ENCODE data around the gene ETV3L. TPM values are rescaled to one million over a fixed set of nuclear protein-coding genes. Genes with fewer than 3 reads are reported as not detected.

Gene ETV3L
- total RNA-seq, 1 experiment from 2014 or later, result not detected

DNA sequence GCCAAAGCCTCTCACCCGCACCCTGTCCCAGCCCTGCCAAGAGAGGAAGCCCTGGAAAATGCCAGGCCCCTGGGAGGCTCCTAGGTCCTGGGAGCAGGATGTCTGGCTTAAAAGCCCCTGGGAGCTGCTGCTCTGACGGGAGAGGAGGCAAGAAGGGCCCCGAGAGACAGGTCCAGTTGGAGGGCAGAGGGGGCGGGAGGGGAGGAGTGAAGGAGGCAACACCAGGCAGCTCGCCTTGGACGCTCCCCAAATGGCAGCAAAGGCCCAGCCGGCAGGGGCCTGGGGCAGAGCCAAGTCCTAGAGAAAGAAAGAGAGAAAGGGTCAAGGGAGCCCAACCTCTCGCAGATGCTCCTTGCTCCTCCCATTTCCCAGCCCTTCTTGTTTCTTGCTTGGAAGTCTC, 6.8 kb downstream of the ETV3L start:
- H3K9ac ChIP-seq (ENCODE audit: low read length), result no peak overlapping the region
- no TSS peak for BruUV-seq (replicated peaks)
- no peaks in the 10 kb centered on the region; the same call in 1 of the 2 replicates for H3K9me2 ChIP-seq (ENCODE audit: insufficient read depth)
- intact Hi-C loops (cut with micrococcal nuclease), result loop anchor here (5.0 kb wide), 1 partner anchor 44 kb away; the partner anchor contains the start of gene ETV3
- no peaks in the 10 kb centered on the region for H3K79me2 ChIP-seq (ENCODE audit: insufficient read depth, low read length)
- no peak overlapping the region for H3K4me3 ChIP-seq (replicated peaks in 1 of 2; ENCODE audit: low read depth in 1 of 2, low read length in 2 of 2)
- no peaks in the 10 kb centered on the region for H3K36me3 ChIP-seq (ENCODE audit: control insufficient read depth in 1 of 2, insufficient read depth in 2 of 2, low read length in 2 of 2)
- TF ChIP-seq POLR2AphosphoS5 (IDR thresholded peaks at IDR 0.05; ENCODE audit: low read depth, low read length) (no peak), RAD21 (IDR thresholded peaks at IDR 0.05; ENCODE audit: low read depth) (no peak), REST (IDR thresholded peaks at IDR 0.05; ENCODE audit: low read depth) (no peak), YY1 (IDR thresholded peaks at IDR 0.05; ENCODE audit: extremely low read depth, insufficient replicate concordance, low read depth, low read length) (no peak), EZH2phosphoT487 (IDR thresholded peaks at IDR 0.05; ENCODE audit: borderline replicate concordance) (no peak), SRF (IDR thresholded peaks at IDR 0.05; ENCODE audit: low read depth) (no peak), TCF7L2 (IDR thresholded peaks at IDR 0.05; ENCODE audit: borderline replicate concordance, extremely low read depth, insufficient read depth, insufficient read length) (no peak), ZNF274 (IDR thresholded peaks at IDR 0.05; ENCODE audit: low read depth, low read length) (no peak), EZH2 (IDR thresholded peaks at IDR 0.05) (no peak), JUND (IDR thresholded peaks at IDR 0.05) (no peak), CTCF (IDR thresholded peaks at IDR 0.05 in 2 of 3, conservative IDR thresholded peaks at IDR 0.05 in 1 of 3; ENCODE audit: borderline replicate concordance in 1 of 3, insufficient read depth in 1 of 3, low read depth in 2 of 3, low read length in 2 of 3) (no peak), ZFX (IDR thresholded peaks at IDR 0.05) (no peak)
- TF ChIP-seq, protein P1, sequence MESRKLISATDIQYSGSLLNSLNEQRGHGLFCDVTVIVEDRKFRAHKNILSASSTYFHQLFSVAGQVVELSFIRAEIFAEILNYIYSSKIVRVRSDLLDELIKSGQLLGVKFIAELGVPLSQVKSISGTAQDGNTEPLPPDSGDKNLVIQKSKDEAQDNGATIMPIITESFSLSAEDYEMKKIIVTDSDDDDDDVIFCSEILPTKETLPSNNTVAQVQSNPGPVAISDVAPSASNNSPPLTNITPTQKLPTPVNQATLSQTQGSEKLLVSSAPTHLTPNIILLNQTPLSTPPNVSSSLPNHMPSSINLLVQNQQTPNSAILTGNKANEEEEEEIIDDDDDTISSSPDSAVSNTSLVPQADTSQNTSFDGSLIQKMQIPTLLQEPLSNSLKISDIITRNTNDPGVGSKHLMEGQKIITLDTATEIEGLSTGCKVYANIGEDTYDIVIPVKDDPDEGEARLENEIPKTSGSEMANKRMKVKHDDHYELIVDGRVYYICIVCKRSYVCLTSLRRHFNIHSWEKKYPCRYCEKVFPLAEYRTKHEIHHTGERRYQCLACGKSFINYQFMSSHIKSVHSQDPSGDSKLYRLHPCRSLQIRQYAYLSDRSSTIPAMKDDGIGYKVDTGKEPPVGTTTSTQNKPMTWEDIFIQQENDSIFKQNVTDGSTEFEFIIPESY (IDR thresholded peaks at IDR 0.05; ENCODE audit: extremely low read depth, insufficient replicate concordance, low read length), result no peak
- TF ChIP-seq, protein P2, sequence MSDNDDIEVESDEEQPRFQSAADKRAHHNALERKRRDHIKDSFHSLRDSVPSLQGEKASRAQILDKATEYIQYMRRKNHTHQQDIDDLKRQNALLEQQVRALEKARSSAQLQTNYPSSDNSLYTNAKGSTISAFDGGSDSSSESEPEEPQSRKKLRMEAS (IDR thresholded peaks at IDR 0.05), result no peak
- H3K27me3 ChIP-seq (ENCODE audit: insufficient read depth, low read length), result no peaks in the 10 kb centered on the region
- no peak overlapping the region for H3K4me2 ChIP-seq (ENCODE audit: low read length)
- H3K9me3 ChIP-seq (ENCODE audit: control insufficient read depth in 1 of 2, insufficient read depth in 1 of 2, low read depth in 1 of 2, low read length in 2 of 2), result no peaks in the 10 kb centered on the region
- POLR2A ChIA-PET, result no interaction called here
- H3K4me1 ChIP-seq (ENCODE audit: control insufficient read depth in 1 of 2, insufficient read depth in 2 of 2, low read length in 2 of 2), result 0 out of 4 replicates have a peak, but pooled peaks cover 0 to 2% of the 10 kb centered on the region in 2 experiments
- no peak for ATAC-seq
- no peak for DNase-seq (ENCODE audit: low read depth, low spot score)
- CTCF ChIA-PET, result no interaction called here
- no peak overlapping the region for H2AFZ ChIP-seq (ENCODE audit: low read depth, low read length, poor library complexity, severe bottlenecking)
- H4K20me1 ChIP-seq (ENCODE audit: insufficient read depth), result no peaks in the 10 kb centered on the region
- RAD21 ChIA-PET (ENCODE audit: low non-redundant PET in 1 of 2, low total read pairs in 2 of 2, uncharacterized antibody in 2 of 2, unreplicated experiment in 2 of 2), result no interaction called here
- H3K27ac ChIP-seq (ENCODE audit: low read depth, low read length), result no peak overlapping the region

All from HCT116 (cell line).